Measurements from ENCODE around the gene LYZL2.
A peak's percentile ranks its signal among the peaks of the same experiment; 100 is the strongest.

Gene LYZL2

DNA sequence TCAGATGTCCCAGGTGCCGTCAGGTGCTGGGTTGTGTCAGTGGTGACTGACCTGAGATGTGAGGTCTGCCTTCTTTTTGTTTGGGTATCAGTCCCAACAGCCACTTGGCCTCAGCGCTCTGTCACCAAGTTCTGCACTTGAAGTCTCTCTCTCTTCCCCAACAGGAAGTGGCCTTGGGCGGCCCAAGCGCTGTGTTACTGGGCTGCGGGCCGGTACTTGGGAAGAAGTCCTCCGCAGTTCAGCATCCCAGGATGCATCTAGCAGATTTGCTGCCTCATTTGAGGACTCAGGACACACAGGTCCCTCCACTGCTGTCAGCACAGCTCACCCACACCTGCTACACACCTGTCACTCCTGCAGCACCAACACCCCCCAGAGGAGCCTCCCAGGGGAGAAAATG is 40.1 kb downstream of the LYZL2 start:
- no peak for FAIRE-seq

DNA sequence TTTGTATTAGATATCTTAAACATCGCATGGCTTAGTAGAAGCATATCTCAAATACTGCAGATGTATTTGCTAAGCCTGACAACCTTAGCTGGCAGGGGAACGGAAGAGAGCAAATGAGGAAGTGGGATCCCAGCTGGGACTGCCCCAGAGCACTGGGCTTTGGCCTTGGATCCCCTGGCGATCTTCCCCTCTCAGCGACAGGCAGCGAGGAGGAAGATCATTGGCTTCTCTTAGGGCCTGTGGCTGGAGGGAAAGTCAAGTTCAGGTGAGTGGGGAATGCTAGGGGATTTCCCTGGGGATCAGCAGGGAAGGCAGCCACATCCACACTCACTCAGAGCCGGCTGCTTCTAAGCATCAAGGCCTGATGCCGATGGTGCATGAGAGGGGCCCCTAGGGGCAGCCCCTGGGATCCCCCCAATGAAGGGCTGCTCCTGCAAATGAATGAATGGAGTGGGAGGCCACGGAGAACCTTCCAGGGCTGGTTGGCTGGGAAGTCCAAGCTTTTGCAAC is 42.0 kb downstream of the LYZL2 start:
- no peak for FAIRE-seq

DNA sequence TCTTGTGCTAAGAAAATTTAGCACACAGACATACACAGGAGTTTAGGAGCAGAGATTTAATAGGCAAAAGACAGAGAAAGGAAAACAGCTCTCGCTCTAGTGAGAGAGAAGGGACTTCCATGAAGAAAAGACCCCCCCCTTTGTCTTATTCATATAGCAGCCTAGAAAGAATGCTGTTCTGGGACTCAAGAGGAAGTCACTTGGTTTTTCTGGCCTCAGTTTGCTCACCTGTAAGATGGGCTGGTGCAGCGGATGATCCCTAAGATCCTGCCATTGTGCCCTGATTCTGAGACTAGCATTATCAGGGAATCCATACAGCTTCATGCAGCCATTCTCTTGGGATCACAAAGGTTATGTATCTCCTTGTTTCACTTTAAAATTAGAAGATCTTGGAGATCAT is 42.7 kb downstream of the LYZL2 start:
- FAIRE-seq, result no peak

DNA sequence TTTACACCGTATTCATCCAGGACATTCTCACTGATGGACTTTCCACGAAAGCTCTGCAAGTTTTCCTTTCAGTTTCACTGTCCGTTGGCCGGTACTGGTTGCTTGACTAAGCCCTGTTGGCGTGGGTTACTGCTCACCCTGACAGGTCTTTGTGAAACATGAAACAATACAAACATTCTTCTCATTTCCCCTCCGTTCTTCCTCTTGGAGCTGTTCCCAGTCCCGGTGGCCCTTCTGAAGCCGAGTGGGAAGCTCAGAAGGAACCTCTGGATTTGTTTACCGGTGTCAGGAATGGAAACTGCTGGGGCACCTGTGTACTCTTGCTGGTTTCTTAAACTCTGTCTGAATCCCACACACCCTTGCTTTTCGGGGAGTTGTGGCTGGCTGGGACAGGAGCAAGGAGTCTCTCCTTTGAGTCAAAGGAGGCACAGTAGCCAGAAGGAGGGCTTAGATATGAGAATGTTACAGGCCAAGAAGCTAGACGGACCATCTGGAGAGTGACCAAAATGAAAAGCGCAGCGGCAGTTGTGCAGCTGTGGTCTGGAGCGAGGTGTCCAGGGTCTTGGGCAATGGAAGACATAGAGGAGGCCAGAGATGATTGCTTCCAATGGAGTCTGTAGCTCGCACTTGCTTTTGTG is 45.7 kb downstream of the LYZL2 start:
- no peak for FAIRE-seq

DNA sequence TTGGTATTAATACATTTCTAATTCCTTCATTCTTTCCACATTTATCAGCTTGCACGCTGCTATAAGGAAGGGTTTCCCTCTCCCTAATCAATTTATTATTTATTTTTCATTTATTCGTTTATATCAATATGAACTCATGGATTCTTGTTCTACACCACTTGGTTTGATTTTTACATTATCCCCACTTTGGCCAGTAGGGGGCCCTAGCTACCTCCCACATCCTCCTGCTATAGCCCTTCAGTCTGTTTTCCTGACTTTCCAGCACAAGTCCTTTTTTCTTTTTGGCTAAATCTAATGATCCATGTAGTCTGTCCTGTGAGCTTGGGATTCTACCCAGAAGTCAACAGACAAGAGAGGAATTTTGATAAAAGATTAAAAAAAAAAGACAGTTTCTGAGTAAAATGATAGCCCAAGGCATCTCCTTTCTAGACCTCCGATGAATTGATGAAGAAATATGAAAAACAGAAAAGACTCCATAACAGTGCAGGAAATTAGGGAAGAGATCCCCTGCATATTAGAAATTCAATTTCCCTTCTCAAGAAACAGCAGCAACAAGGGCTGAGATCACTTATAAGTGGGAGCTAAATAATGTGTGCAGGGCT is 47.7 kb downstream of the LYZL2 start:
- FAIRE-seq, result peak; percentile 79

DNA sequence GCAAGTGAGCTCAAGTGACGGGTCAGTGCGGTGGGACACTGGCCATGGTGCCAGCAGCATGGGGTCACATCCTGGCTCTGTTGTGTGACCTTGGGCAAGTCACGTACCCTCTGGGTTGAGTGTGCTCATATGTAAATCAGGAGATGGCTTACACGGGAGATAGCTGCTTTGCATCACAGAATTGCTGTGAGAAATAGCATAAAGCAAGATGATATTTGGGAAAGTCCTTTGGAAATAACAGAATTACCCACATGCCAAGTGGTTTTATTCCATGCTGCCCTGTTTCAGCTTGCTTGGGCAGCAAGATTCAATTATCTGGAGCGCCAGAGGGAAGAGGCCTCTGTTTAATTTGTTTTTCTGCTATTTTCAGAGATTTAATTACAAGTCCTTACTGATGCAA is 48.9 kb downstream of the LYZL2 start:
- no peak for FAIRE-seq

DNA sequence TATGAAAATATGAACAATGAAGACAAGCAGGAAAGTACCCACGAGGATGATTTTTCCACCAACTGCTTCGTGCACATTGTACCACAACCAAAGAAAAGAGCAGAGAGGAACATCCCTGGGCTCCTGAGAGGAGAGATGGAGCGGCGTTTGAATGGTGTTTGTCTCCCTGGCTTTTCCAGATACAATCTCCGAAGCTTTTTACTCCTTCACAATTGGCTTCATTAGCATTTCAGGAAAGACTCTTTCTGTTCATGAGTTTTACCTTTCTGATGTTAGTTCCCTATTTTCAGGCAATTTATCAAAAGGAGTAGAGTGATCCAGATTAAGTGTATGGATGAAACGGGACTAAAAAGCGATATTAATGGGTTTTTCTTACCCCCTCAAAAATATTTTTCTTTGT is 49.3 kb downstream of the LYZL2 start:
- FAIRE-seq, result no peak

DNA sequence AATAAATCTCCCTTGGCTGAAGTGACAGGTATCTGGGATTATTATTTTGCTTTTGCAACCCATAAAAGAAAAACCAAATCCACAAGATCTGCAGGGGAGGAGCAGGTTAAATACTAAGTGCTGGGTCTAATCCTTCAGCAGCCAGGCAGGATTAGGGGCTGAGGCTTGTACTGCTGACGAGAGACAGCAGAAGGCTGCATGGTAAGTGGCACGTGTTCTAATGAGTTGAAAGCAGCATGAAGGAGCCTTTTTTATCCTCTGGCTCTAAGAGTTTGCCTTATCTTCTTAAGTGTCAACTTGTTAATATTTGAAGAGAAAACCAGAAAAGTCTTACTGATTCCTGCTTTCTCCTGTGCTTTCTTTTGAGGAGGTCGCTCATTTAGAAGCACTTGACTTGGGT is 50.0 kb downstream of the LYZL2 start:
- FAIRE-seq, result no peak

DNA sequence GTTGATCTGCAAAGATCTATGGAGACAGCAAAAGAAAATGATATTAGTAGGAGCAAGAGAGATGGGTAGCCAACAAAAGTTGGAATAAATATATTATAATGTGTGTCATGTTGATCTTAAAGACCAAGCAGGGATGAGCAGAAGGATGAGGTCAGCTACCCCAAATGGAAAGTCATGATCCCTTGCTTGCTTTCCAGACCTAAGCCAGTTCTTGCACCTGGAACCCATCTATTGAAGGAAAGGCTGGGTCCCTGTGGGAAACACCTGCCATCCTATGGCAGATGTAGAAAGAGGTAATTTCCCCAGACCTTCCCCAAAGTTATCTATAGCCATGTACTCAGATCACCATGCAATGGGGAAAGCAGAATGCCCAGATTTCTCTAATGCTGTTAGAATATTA is 52.5 kb downstream of the LYZL2 start:
- no peak for FAIRE-seq

DNA sequence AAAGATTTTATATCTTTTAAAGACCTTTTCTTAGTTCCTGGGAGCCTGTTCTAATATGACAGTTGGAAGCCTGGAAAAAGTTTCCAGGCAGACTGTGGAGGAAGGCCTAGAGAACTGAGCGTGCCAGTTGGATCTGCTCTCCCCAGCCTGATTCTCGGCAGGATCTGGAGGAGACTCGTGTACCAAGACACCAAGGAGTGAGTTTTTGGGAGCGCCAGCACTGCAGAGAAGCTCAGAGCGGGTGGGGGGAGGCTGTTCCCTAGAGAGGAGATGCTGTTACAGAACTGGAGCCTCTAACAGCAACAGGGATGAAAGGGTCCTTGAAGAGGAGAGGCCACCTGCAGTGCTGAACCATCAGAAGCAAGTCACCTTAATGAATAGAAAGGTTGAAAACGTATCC is 52.9 kb downstream of the LYZL2 start:
- no peak for FAIRE-seq

DNA sequence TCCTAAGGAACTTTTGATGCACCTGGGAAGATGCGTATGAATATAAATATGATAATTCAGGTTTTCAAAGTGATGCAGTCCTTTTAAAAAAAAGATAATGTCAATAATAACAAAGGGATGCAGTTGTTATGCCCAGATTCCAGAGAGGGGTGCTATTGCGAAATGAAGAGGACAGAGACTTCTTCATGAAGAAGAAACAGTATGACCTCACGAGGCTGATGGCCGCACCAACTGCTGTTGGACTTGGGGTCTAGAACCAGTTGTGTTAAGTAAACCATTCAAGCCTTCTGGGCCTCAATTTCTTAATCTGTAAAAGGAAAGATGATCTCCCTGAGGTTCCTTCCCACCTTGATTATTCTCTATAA is 55.1 kb downstream of the LYZL2 start:
- no peak for FAIRE-seq

DNA sequence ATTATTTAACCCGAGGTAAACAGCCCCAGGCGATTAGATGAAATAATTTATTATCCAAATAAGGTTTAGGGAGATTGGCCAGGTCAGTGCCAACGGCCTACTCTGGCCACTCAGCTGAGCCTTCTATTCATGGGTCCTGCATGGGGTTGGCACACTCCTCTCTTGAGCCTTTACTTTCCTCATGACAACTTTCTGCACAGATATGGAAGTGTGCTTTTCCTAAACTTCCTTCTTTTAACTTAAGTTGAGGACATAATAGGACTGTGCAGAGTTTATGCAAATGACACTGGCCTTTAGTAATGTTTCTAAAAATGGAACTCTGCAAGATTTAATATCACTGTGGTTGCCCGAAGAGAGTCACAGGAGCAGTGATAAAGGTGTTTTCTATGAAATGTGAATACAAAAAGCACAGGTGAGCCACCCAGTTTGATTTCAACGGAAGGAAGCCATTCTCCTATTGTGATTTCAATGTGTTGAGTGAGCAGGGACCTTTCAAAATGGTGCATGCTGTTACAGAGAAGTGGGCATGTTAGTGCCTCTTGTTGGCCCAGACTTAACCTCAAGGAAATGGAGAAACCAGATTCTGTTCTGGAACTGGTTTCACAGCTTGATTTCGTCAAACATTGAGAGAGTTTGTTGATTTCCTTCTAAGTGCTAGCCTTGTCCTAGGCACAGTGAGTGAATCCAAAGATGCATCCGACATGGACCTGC is 55.7 kb downstream of the LYZL2 start:
- no peak for FAIRE-seq

DNA sequence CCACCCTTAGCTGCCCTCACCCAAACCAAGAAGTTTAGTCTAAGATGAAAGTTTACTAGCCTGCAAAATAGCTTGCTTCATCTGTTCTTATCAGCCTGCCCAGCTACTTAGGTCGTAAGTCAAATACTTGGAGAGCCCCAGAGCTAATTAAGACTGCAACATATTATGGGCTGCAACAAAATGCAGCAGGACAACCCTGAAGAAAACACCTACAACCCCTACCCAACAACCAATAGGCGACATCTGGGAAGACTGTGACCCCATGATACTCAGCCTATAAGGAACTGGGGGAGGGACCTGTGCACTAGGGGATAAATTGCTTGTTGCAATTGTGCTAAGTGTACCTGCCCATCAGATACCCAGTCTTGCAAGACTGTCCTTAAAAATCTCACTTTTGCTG is 64.1 kb downstream of the LYZL2 start:
- FAIRE-seq, result no peak

DNA sequence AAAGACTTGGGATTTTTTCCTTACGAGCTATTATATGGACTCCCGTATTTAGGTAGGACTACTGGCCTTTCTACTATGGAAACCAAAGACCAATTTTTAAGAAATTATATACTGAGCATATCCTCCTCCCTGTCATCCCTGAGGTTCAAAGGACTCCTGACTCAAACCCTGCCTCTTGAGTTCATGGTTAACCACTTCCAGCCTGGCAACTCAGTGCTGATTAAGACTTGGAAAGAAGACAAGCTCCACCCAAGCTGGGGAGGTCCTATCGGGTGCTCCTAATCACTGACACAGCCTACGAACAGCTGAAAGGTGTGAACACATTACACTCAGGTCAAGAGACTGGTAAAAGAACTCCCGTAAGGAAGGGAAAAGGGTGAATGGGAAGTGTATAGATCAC is 66.8 kb downstream of the LYZL2 start:
- no peak for FAIRE-seq
